H9 (cell line): ENCODE data around the gene PACSIN3. TPM values are rescaled to one million over a fixed set of nuclear protein-coding genes. Genes with fewer than 3 reads are reported as not detected.
A peak's percentile ranks its signal among the peaks of the same experiment; 100 is the strongest.
"Not testable (repeated sequence)": the region's sequence is repeated elsewhere in the genome, so short reads cannot be mapped to it uniquely, and the experiment has no call there.

Source experiments
- DNase-seq: peaks from one replicate; pipeline ENCODE4 v3.0.0-alpha.2; 2017
- H2AFZ ChIP-seq: one replicate; pipeline ENCODE4 v1.6.1; 2013; ENCODE audit warnings: mild to moderate bottlenecking, low read length, control low read depth, moderate library complexity
- H2AK5ac ChIP-seq: 2 replicates; pipeline ENCODE4 v1.6.1; 2013; ENCODE audit warnings: low read length, control low read depth, mixed read lengths; ENCODE audit not compliant: insufficient read length
- H2BK120ac ChIP-seq: one replicate; pipeline ENCODE4 v1.6.1; 2013; ENCODE audit warnings: low read depth, mild to moderate bottlenecking, low read length, control low read depth, inconsistent platforms; ENCODE audit not compliant: poor library complexity, severe bottlenecking
- H2BK12ac ChIP-seq: 2 replicates; pipeline ENCODE4 v1.6.1; 2013; ENCODE audit warnings: low read length, control low read depth, mixed read lengths, low read depth; ENCODE audit not compliant: insufficient read length
- H2BK15ac ChIP-seq: 2 replicates; pipeline ENCODE4 v1.6.1; 2013; ENCODE audit warnings: low read depth, low read length, control low read depth
- H2BK20ac ChIP-seq: one replicate; pipeline ENCODE4 v1.6.1; 2013; ENCODE audit warnings: low read depth, mild to moderate bottlenecking, low read length, control low read depth, inconsistent platforms; ENCODE audit not compliant: poor library complexity, severe bottlenecking
- H2BK5ac ChIP-seq: 2 replicates; pipeline ENCODE4 v1.6.1; 2013; ENCODE audit warnings: low read length, control low read depth, mixed read lengths; ENCODE audit not compliant: insufficient read length
- H3K14ac ChIP-seq: 2 replicates; pipeline ENCODE4 v1.6.1; 2013; ENCODE audit warnings: low read length, control low read depth; ENCODE audit not compliant: insufficient read depth
- H3K18ac ChIP-seq: 2 replicates; pipeline ENCODE4 v1.6.1; 2013; ENCODE audit warnings: low read depth, mild to moderate bottlenecking, mixed read lengths, low read length, control low read depth; ENCODE audit not compliant: insufficient read length
- H3K23ac ChIP-seq: 2 replicates; pipeline ENCODE4 v1.6.1; 2013; ENCODE audit warnings: low read length, control low read depth, mixed read lengths, low read depth; ENCODE audit not compliant: insufficient read length
- H3K23me2 ChIP-seq: 2 replicates; pipeline ENCODE4 v1.6.1; 2013; ENCODE audit warnings: low read depth, mild to moderate bottlenecking, mixed read lengths, low read length, control low read depth; ENCODE audit not compliant: insufficient read length, poor library complexity, severe bottlenecking
- H3K27ac ChIP-seq: 2 replicates; pipeline ENCODE4 v1.5.1; 2013; ENCODE audit warnings: low read length, control low read depth, mixed read lengths, low read depth; ENCODE audit not compliant: insufficient read length
- H3K27me3 ChIP-seq: 2 replicates; pipeline ENCODE4 v1.6.1; 2013; ENCODE audit warnings: low read length, control low read depth, inconsistent platforms; ENCODE audit not compliant: insufficient read depth
- H3K4ac ChIP-seq: 2 replicates; pipeline ENCODE4 v1.6.1; 2013; ENCODE audit warnings: low read depth, mild to moderate bottlenecking, control low read depth, inconsistent platforms, low read length, moderate library complexity
- H3K4me1 ChIP-seq: 2 replicates; pipeline ENCODE4 v1.6.1; 2013; ENCODE audit warnings: low read length, control low read depth, inconsistent platforms; ENCODE audit not compliant: insufficient read depth
- H3K4me2 ChIP-seq: 2 replicates; pipeline ENCODE4 v1.6.1; 2013; ENCODE audit warnings: low read length, control low read depth, mixed read lengths; ENCODE audit not compliant: insufficient read length, insufficient read depth
- H3K56ac ChIP-seq: 2 replicates; pipeline ENCODE4 v1.6.1; 2013; ENCODE audit warnings: low read depth, mild to moderate bottlenecking, mixed read lengths, low read length, control low read depth; ENCODE audit not compliant: insufficient read length
- H3K79me1 ChIP-seq: 2 replicates; pipeline ENCODE4 v1.6.1; 2013; ENCODE audit warnings: low read depth, mild to moderate bottlenecking, moderate library complexity, low read length, control low read depth, inconsistent platforms; ENCODE audit not compliant: insufficient read depth, poor library complexity, severe bottlenecking
- H3K79me2 ChIP-seq: 2 replicates; pipeline ENCODE4 v1.6.1; 2013; ENCODE audit warnings: low read length, control low read depth, inconsistent platforms; ENCODE audit not compliant: insufficient read depth
- H3K9ac ChIP-seq: 2 replicates; pipeline ENCODE4 v1.6.1; 2013; ENCODE audit warnings: low read length, control low read depth, mixed read lengths; ENCODE audit not compliant: insufficient read length; ENCODE audit errors: extremely low read depth
- H3K9me3 ChIP-seq: one replicate; pipeline ENCODE4 v1.6.1; 2013; ENCODE audit warnings: low read depth, low read length, inconsistent platforms; ENCODE audit not compliant: control insufficient read depth
- H3T11ph ChIP-seq: one replicate; pipeline ENCODE4 v1.6.1; 2013; ENCODE audit warnings: mild to moderate bottlenecking, low read length, control low read depth, inconsistent platforms
- H4K20me1 ChIP-seq: one replicate; pipeline ENCODE4 v1.6.1; 2013; ENCODE audit not compliant: control insufficient read depth, insufficient read length, insufficient read depth
- H4K5ac ChIP-seq: 2 replicates; pipeline ENCODE4 v1.6.1; 2013; ENCODE audit warnings: low read depth, mild to moderate bottlenecking, mixed read lengths, low read length, control low read depth; ENCODE audit not compliant: insufficient read length
- H4K8ac ChIP-seq: replicated peaks from 2 replicates; pipeline ENCODE4 v1.6.1; 2013; ENCODE audit warnings: low read length, control low read depth, mixed read lengths, low read depth; ENCODE audit not compliant: insufficient read length
- H4K91ac ChIP-seq: 2 replicates; pipeline ENCODE4 v1.6.1; 2013; ENCODE audit warnings: low read depth, mild to moderate bottlenecking, moderate library complexity, mixed read lengths, low read length, control low read depth; ENCODE audit not compliant: insufficient read length
- H3K27ac Mint-ChIP-seq, 3 experiments: 2 replicates in 2 of 3; 3 replicates in 1 of 3; pipeline ENCODE4 v1.8.0; 2020 to 2021; ENCODE audit warnings: mixed read lengths in 3 of 3, mild to moderate bottlenecking in 1 of 3, moderate library complexity in 1 of 3
- H3K27me3 Mint-ChIP-seq: 2 replicates; pipeline ENCODE4 v1.8.0; 2021; ENCODE audit warnings: low read depth, mild to moderate bottlenecking, moderate library complexity, mixed read lengths
- H3K36me3 Mint-ChIP-seq, 3 experiments: 2 replicates in 2 of 3; 3 replicates in 1 of 3; pipeline ENCODE4 v1.8.0; 2020 to 2021; ENCODE audit warnings: low read depth in 3 of 3, mixed read lengths in 3 of 3; ENCODE audit not compliant: insufficient read depth in 1 of 3
- H3K4me1 Mint-ChIP-seq, 2 experiments: 2 replicates each; pipeline ENCODE4 v1.8.0; 2020; ENCODE audit warnings: mixed read lengths in 2 of 2
- H3K4me3 Mint-ChIP-seq, 2 experiments: 2 replicates in 1 of 2; 3 replicates in 1 of 2; pipeline ENCODE4 v1.8.0; 2020 to 2021; ENCODE audit warnings: mild to moderate bottlenecking in 2 of 2, mixed read lengths in 2 of 2, moderate library complexity in 1 of 2
- H3K9me3 Mint-ChIP-seq, 2 experiments: 2 replicates in 1 of 2; 3 replicates in 1 of 2; pipeline ENCODE4 v1.8.0; 2020; ENCODE audit warnings: mild to moderate bottlenecking in 2 of 2, mixed read lengths in 2 of 2, moderate library complexity in 1 of 2
- WGBS: extraction: QIAGEN DNeasy Blood & Tissue Kit; methylation state at CpG from one replicate; pipeline ENCODE4 v1.1.7; 2013; ENCODE audit warnings: missing lambda C conversion rate, low lambda C conversion rate, mixed read lengths; ENCODE audit not compliant: insufficient read length; ENCODE audit errors: extremely low coverage; 5-methylcytosine and 5-hydroxymethylcytosine counted together
- total RNA-seq: library from RNA; stranded (reverse); gene quantifications from 2 replicates; pipeline ENCODE4 v1.2.1, GENCODE V29; 2021
- TF ChIP-seq, protein P1 (sequence below): fragments of 200-600 bp; sonication (generic); conservative IDR thresholded peaks from 3 replicates; pipeline ENCODE4 v1.8.0; 2021; ENCODE audit warnings: antibody characterized with exemption, mild to moderate bottlenecking

PACSIN3 gene
- total RNA-seq, 1 experiment from 2014 or later = 63.0 TPM

DNA sequence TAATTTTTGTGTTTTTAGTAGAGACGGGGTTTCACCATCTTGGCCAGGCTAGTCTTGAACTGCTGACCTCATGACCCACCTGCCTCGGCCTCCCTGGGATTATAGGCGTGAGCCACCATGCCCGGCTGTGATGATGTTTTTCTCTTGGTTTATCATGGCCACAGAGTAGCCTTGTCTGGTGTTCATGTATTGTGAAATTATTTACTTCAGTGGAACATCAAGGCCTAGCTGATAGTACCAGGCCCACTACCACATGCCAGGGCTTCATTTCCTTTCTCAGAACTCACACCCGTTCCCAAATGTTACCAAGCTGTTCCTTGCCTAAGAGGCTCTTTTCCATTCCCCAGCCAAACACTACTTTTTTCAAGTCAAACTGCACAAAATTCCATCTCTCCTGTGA lies 22.4 kb upstream of the PACSIN3 start:
- H3K27ac Mint-ChIP-seq = peak overlapping the region in 1 of 3 experiments; percentile 10; a peak in 1 of 7 replicates
- H3K23ac ChIP-seq = no peak overlapping the region
- no peak overlapping the region for H2BK12ac ChIP-seq
- no peak overlapping the region for H4K91ac ChIP-seq
- H3K27ac ChIP-seq = no peak overlapping the region
- no peak overlapping the region for H2BK5ac ChIP-seq
- H3K14ac ChIP-seq = no peak overlapping the region
- no peaks in the 10 kb centered on the region for H3K9me3 Mint-ChIP-seq
- TF ChIP-seq, protein P1, sequence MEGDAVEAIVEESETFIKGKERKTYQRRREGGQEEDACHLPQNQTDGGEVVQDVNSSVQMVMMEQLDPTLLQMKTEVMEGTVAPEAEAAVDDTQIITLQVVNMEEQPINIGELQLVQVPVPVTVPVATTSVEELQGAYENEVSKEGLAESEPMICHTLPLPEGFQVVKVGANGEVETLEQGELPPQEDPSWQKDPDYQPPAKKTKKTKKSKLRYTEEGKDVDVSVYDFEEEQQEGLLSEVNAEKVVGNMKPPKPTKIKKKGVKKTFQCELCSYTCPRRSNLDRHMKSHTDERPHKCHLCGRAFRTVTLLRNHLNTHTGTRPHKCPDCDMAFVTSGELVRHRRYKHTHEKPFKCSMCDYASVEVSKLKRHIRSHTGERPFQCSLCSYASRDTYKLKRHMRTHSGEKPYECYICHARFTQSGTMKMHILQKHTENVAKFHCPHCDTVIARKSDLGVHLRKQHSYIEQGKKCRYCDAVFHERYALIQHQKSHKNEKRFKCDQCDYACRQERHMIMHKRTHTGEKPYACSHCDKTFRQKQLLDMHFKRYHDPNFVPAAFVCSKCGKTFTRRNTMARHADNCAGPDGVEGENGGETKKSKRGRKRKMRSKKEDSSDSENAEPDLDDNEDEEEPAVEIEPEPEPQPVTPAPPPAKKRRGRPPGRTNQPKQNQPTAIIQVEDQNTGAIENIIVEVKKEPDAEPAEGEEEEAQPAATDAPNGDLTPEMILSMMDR = no peak
- no peak for DNase-seq
- H3K4me1 ChIP-seq = no peaks in the 10 kb centered on the region; the same call in 1 of the 2 replicates
- no peak overlapping the region for H3K4me3 Mint-ChIP-seq
- no CpG with 5 or more reads among the region's 5 CpGs for WGBS
- H3K56ac ChIP-seq = no peak overlapping the region
- H3K27me3 Mint-ChIP-seq = no peaks in the 10 kb centered on the region; the same call in 1 of the 2 replicates
- H2AK5ac ChIP-seq = no peak overlapping the region
- H3K9ac ChIP-seq = no peak overlapping the region
- H4K20me1 ChIP-seq = no peaks in the 10 kb centered on the region
- no peak overlapping the region for H3K18ac ChIP-seq
- H4K5ac ChIP-seq = no peak overlapping the region
- no peaks in the 10 kb centered on the region for H3K27me3 ChIP-seq
- peaks cover 8 to 9% of the 10 kb centered on the region in 2 experiments for H3K4me1 Mint-ChIP-seq
- H3K23me2 ChIP-seq = no peaks in the 10 kb centered on the region
- H3K79me1 ChIP-seq = no peaks in the 10 kb centered on the region
- H4K8ac ChIP-seq = no peak overlapping the region
- H3K79me2 ChIP-seq = no peaks in the 10 kb centered on the region
- H3K4me2 ChIP-seq = no peak overlapping the region
- no peaks in the 10 kb centered on the region for H3K36me3 Mint-ChIP-seq
- H2BK15ac ChIP-seq = no peak overlapping the region
- H2AFZ ChIP-seq = no peak overlapping the region
- no peak overlapping the region for H3T11ph ChIP-seq
- no peak overlapping the region for H2BK120ac ChIP-seq
- no peak overlapping the region for H2BK20ac ChIP-seq
- H3K9me3 ChIP-seq = no peaks in the 10 kb centered on the region
- no peak overlapping the region for H3K4ac ChIP-seq

- H2BK5ac ChIP-seq, H2BK15ac ChIP-seq, H2BK20ac ChIP-seq, H3T11ph ChIP-seq, H2AK5ac ChIP-seq, H3K27ac Mint-ChIP-seq, H3K79me1 ChIP-seq, H4K5ac ChIP-seq, H2BK120ac ChIP-seq, H3K4me3 Mint-ChIP-seq, H3K36me3 Mint-ChIP-seq, H3K9me3 Mint-ChIP-seq, H3K56ac ChIP-seq, H3K4ac ChIP-seq, H3K14ac ChIP-seq, H3K23me2 ChIP-seq, H2AFZ ChIP-seq, H3K18ac ChIP-seq, H3K23ac ChIP-seq, H3K9ac ChIP-seq, H3K27me3 ChIP-seq, H3K27ac ChIP-seq, H4K20me1 ChIP-seq, DNase-seq, H3K27me3 Mint-ChIP-seq, H2BK12ac ChIP-seq, H3K4me2 ChIP-seq, H3K9me3 ChIP-seq, H4K8ac ChIP-seq, H3K79me2 ChIP-seq, H4K91ac ChIP-seq, H3K4me1 Mint-ChIP-seq, H3K4me1 ChIP-seq: not testable (repeated sequence)
- no CpG with 5 or more reads among the region's 13 CpGs for WGBS
Measured at GRCh38 chr11:47208008-47208552, 21.8 kb upstream of the PACSIN3 start.
